NCI-H2107 treated with DMSO at 0.1 percent for 48 hours (cell line): ENCODE measurements around the gene TRMT10A.
"Not testable (repeated sequence)": the region's sequence is repeated elsewhere in the genome, so short reads cannot be mapped to it uniquely, and the experiment has no call there.

ENCODE experiments used
- DNase-seq: peaks from one replicate; lab custom pipeline; 2025; ENCODE audit not compliant: unreplicated experiment; lab: John Stamatoyannopoulos, UW

TRMT10A gene

DNA sequence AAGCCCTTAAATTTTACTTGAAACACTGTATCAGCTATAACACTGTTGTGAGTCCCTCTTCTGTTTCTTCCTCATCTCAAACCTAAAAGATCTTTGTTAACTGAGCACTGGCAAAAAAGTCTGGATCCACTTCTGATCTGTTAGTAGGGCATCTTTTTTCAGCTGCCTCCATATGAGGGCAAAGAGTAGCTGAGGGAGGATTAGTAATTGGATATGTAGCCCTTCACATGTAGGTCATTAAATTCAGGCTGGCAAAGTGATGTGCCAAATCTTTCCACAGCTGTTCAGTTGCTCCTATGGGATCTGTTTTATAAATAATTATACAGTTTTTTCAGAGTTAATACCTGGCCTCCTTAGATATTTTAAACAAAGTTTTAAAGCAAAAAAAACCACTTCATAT is 1.1 kb upstream of the TRMT10A start:
- DNase-seq, result peak; percentile 38

DNA sequence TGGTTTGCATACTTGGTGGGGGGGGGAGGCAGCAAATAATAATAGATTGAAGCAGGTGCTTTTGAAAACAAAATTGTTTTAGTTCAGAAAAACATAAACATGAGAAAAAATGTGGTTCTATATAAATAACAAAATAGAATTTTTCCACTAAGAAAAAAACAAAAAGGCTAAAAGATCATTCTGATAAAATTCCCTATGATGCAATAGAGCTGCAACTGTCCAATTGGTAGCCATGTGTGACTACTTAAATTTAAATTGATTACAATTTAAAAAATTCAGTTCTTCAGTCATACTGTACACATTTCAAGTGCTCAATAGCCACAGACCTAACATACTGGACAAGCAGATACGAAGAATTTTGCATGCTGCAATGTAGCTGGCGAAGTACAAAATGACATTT is 11.0 kb downstream of the TRMT10A start:
- no peak for DNase-seq

DNA sequence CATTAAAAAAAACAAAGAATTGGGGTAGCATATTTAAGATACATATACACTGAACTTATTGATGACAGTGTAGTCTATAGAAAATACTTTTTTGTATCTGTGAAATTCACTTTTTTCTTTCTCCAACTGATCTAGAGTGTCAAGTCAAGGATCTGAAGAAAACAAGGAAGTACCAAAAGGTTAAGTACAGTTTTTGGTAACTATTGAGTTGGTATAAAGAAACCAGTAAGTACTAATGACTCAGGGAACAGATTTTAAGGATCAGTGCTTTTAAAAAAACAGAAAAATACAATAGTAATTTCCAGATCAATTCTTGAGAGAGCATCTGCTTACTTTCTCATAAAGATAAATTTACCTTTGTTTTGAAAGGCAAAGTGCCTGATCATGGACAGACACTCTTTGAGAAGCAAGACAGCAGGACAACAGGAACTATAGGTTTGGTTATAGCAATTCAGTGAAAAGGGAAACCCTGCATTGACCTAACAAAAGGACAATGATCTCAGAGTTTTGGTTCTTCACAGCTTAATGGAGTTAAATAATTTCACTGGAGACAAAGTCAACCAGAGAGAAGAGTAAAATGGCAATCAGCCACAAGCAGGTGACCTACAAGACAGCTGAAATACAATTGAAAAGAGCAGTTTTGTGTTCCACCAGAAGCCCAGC is 23.4 kb downstream of the TRMT10A start:
- no peak for DNase-seq

DNA sequence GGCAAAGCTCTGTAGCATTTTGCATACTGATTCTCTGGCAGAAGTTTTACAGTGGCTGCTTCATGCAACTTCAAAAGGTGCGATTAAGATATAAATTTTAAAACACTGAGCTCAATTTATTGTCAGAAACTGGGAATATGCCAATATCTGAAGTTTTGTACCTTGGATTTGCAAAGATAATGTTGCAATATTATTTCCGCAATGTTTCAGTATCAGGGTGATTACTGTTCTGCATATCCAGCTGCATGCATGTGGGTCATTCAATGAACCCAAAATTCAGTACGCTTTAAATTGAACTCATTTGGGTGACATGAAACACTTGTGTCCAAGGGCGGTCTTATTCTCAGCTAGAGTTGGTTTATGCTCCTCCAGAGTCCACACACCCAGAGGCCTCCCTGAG is 26.2 kb downstream of the TRMT10A start:
- DNase-seq, result no peak

DNA sequence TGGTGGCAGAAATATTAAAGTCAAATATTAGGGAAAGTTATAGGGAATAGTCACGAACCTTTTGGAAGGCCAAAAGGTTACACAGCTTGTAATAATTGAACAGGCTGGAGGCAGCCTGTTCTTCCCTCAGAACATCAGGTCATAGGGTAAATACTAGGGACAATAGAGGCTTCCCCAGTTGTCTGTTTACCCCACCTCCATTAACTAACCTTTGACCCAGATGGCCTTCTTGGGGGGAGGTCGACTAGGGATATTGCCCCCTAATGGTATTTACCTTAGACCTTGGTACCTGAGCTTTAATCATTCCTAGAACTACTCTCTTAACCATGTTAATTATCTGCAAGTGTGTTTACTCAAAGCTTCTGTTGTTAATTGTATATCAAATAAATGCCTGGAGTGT is 27.0 kb downstream of the TRMT10A start:
- no peak for DNase-seq

DNA sequence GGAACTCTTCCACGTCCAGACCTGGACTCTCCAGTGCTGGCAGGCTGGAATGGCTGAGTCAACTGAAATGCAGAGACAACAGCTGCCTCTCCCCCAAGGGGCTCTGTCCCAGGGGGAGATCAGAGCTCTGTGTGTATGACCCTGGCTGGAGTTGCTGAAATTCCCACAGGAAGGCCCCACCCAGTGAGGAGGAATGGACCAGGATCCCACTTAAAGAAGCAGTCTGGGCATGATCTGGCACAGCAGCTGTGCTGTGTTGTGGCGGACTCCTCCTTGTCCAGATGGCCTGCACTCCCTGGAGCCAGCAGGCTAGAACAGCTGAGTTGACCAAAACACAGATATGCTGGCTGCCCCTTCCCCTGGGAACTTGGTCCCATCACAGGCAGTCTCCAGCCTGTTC is 27.6 kb downstream of the TRMT10A start:
- DNase-seq, result no peak

DNA sequence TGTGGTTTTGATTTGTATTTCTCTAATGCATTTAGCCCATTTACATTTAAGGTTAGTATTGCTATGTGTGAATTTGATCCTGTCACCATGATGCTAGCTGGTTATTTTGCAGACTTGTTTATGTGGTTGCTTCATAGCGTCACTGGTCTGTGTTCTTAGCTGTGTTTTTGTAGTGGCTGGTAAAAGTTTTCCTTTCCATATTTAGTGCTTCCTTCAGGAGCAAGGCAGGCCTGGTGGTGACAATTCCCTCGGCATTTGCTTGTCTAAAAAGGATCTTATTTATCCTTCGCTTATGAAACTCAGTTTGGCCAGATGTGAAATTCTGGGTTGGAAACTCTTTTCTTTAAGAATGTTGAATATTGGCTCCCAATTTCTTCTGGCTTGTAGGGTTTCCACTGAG is 29.1 kb downstream of the TRMT10A start:
- DNase-seq, result not testable (repeated sequence)

DNA sequence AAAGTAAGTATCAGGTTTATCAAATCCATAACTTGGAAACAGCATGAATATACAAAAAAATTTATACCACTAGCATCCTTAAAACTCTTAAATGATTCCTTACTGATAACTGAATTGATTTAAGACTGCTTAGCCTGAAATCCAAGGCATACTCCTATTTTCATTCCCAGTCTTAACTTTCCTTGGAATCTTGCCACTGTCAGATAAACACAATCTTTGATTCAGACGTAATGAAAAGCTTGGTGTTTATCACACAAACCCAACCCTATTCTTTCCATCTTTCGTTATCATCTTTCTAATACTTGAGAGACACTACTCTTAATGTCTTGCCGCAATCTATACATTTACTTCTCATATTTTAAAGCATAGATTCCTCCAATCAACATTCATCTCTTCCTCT is 33.9 kb downstream of the TRMT10A start:
- no peak for DNase-seq

DNA sequence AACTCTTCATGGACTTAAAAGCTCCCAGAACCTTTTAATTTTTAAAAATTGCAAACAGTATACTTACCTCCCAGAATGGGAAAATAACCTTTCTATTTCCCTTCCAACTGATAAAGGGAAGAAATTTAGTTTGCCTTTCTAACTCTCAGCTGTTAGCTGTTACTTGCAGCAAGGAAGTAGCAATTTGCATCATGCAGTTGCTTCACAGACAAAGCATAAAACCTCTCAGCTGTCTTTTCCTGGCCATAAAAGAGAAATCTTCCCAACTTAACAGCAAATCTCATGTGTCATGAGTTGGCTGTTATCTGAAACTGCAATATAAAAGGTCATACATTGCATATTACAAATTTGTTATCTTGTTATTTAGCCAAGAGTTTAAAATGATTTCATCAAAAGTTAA is 34.6 kb downstream of the TRMT10A start:
- DNase-seq, result no peak

DNA sequence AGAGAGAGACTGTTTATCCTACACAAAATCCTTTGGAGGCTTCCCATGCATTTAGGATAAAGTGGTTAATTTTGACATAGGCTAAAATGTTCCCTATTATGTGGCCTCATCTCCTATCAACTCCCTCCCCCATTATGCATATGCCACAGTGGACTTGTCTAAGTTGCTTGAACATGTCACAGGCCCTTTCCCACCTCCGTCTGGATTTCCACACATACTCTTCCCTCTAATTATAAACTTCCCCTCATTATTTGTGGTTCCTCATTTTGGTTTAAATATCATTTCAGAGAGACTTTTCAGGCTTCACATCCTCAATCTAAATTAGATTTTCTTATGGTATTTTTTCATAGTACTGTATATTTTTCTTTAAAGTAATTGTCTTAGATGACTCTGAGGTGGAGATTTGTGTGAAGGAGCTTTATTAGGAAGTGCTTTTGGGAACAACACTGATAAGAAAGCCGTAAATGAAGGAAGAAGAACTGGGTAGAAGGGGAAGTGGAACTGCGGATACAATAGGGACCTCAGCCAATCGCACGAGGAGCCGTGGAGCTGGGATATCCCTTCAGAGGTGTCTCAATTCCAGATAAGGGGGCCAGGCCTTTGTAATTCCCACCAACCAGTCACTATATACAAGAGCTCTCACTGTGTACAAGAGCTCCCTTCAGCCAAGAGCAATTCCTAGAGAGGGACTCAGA is 45.1 kb downstream of the TRMT10A start:
- no peak for DNase-seq

DNA sequence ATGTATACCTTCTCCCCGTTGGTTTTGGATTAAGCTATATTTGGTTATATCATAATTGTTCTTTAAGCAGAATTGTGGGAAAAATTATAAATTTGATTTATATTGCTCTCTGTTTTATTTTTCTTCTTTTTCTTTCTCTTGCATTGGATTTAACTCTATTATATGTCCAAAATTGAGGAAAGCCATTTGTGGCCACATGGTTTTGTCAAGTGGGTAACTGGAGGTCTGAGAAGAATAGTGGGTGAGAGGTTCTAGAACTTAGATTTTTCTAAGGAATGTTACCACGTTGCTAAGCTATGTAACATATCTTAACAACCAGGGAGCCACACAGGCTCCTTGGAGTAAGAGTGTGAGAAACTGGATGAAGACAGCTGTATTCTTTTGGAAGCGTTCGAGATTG is 53.1 kb downstream of the TRMT10A start, which contains the start of gene C4orf17:
Gene C4orf17 (plus strand): TSS at position 301 of the 400 bp plus-strand sequence. CDS start 2,061 bp downstream, outside the sequence.
- no peak for DNase-seq

DNA sequence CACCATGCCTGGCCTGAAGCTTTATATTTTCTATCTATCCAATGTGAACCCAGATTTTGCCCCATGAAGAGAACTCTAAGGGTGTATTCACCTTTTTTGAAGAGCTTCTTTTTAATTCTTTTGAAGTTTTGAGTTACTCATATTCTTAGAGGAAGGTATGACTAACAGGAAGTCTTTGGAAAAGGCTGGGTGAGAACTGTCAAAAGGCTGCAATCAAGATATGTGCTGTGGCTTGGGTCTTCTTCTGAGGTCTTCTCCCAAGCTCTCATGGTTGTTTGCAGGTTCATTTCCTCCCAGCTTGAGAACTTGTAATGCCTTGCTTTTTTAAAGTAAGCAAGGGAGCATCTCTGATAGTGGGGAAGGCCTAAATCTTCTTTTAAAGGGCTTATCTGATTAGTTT is 56.1 kb downstream of the TRMT10A start:
- DNase-seq, result no peak

DNA sequence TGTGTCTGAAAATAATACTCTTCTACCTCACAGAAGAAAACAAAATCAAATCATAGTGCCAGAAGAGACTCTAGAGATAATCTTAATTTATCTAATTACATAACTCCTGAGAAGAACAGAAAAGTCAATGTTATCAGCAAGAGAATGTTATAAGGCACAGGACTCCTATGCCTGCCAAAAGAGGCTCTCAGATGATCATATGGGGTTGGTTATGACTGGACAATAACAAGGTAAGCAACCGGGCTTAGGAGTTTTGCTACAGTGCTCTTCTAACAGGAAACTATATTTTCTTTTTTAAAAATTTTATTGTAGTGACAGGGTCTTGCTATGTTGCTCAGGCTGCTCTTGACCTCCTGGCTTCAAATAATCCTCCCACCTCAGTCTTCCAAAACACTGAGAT is 56.5 kb downstream of the TRMT10A start:
- no peak for DNase-seq

DNA sequence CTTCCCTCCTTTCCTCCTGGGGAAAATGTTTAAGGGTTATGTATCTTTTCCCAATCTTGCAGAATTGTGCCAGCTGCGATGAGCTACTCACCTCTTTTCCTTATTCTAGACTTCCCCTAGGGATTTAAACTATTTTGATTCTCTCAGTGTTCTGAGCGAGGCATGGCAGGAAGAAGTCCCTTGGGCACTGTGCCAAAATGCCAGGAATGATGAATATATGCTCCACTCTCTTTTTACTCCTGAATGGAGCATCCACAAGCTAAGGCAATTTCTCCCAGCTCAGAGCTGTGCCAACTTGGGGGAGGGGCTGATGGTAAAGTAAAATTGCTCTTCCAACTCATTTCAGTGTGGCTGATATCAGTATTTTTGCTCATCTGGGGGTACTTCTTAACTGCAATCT is 57.1 kb downstream of the TRMT10A start:
- DNase-seq, result no peak

DNA sequence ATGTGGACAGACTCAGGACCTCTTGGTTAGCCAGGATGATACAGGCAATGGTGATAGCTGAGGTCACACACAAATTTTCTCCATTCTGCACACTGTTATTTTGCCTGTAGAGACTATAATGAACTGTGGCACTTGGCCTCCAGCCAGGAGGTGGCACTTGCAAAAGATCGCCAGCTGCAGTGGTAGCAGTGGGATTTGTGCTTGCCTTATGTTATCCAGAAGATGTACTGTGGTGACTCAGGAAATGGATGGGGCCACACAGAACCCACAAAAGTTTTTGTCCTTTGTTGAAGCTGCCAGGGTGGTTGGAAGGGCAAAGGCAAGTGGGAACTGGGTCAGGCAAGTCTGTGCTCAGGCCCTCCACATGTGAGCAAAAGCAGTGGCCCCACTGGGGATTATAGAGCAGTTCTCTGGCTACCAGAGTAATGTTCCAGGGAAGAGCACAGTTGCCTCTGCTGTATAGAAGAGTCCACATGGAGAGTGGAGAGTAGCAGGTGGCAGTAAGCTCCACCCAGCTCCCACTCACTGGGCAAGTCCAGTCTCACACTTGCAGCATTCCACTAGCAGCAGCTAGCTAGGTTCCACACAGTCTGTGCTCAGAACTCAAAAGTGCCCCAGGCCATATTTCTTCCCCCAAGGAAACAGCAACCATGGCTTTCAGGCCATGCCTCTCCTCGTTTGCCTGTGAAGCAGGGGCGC is 58.9 kb downstream of the TRMT10A start:
- DNase-seq, result no peak
